ENCODE data around the gene NEK11.

NEK11 gene

DNA sequence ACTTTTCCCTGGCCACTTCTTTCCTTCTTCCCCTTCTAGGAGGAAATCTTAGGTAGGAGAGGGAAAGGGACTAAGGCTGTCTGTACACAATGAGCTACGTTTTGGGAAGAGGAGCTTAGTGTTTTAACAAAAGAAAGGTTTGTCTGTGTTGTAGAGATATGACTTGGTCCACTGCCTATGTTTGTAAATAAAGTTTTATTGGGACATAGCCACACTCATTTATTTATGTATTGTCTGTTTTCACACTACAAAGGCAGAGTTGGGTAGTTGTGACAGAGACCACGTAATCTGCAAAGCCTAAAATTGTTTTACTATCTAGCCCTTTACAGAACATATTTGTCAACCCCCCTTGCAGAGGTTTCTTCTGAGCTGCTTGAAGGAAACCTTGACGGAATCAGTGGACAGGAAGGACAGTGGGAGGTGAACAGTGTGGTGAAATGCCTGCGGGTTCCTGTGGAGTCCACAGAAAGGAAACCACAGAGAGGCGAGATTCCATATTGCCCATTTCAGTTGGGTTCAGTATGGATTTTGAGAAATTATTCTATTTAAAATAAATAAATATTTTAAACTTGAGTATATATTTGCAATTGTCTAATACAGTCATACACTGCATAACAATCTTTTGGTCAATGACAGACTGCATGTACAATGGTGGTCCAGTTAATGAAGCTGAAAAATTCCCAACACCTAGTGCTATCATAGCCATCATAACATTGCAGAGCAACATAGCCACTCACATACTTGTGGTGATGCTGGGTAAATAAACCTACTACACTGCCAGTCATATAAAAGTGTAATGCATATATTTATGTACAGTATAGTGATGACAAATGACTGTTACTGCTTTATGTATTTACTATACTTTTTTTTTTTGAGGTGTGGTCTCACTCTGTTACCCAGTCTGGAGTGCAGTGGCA is 197.0 kb downstream of the NEK11 start:
- no peak for DNase-seq (ENCODE audit: low read depth)
- TF ChIP-seq CTCF (conservative IDR thresholded peaks at IDR 0.05; ENCODE audit: control insufficient read depth, insufficient read depth, low read depth, low read length): no peak
- H3K4me3 ChIP-seq (ENCODE audit: control insufficient read depth, low read depth, low read length): no peak overlapping the region

- no peak overlapping the region for H3K4me3 ChIP-seq (ENCODE audit: control insufficient read depth, low read depth, low read length)
- DNase-seq (ENCODE audit: low read depth): peak; percentile 61
- TF ChIP-seq CTCF (conservative IDR thresholded peaks at IDR 0.05; ENCODE audit: control insufficient read depth, insufficient read depth, low read depth, low read length): no peak
Observed at GRCh38 chr3:131224886-131225550, 198.3 kb downstream of the NEK11 start.

- H3K4me3 ChIP-seq (ENCODE audit: control insufficient read depth, low read depth, low read length): no peak overlapping the region
- no peak for DNase-seq (ENCODE audit: low read depth)
- TF ChIP-seq CTCF (conservative IDR thresholded peaks at IDR 0.05; ENCODE audit: control insufficient read depth, insufficient read depth, low read depth, low read length): no peak
Observed at GRCh38 chr3:131228522-131228921, 201.8 kb downstream of the NEK11 start.

DNA sequence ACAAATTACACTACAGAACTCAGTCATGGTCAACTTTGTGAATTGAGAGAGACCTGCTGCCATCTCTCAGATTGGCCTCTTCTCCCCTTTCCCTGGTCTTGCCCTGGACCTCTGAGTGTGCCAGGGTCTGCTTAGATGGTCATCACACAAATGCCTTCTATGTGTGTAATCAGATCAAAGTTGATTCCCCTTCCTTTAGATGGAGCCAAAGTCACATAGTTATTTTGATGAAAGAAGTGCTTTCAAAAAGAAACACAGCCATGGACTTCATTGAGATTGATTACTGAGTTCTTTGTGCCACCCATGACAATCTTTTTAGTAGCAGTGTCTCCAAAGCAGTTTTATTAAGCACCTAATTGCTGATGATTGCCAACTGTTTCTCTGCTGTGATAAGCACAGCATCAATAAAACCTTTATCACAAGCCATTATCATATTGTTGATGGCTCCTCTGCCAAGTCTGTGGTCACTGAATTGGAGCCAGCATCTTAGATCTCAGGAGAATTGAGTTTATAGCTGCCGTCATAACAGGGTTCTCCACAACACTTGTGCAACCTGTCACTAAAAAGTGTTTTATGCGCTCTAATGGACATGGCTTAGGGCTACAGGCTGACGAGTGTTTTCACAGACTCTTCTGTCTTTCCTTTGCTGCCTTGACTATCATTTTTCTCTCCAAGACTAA is 205.2 kb downstream of the NEK11 start:
- peak; percentile 46 for DNase-seq (ENCODE audit: low read depth)
- H3K4me3 ChIP-seq (ENCODE audit: control insufficient read depth, low read depth, low read length): no peak overlapping the region
- peak; percentile 4 for TF ChIP-seq CTCF (conservative IDR thresholded peaks at IDR 0.05; ENCODE audit: control insufficient read depth, insufficient read depth, low read depth, low read length)

DNA sequence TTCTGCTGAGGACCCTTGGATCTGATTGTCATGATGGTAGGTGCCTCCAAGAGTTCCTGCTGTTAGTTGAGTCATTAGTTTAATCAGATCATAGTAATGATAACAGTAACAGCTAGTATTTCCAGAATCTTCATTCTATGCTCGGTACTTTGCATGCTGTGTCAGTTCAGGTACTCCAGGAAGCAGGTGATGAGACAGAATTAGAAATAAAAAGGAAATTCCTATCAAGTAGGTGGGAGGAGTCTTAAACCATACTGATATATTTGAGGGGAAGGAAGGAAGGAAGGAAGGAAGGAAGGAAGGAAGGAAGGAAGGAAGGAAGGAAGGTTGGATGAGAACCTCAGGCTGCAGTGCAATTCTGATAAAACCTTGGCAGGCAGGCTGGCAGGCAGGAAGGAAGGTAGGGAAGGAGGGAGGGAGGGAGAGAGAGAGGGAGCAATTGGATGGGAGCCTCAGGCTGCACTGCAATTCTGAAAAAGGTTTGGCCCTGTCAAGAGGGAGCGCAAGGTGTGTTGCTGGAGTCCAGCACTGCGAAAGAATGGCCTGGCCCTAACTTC is 206.1 kb downstream of the NEK11 start:
- no peak overlapping the region for H3K4me3 ChIP-seq (ENCODE audit: control insufficient read depth, low read depth, low read length)
- no peak for DNase-seq (ENCODE audit: low read depth)
- no peak for TF ChIP-seq CTCF (conservative IDR thresholded peaks at IDR 0.05; ENCODE audit: control insufficient read depth, insufficient read depth, low read depth, low read length)

- DNase-seq (ENCODE audit: low read depth): no peak
- no peak overlapping the region for H3K4me3 ChIP-seq (ENCODE audit: control insufficient read depth, low read depth, low read length)
- no peak for TF ChIP-seq CTCF (conservative IDR thresholded peaks at IDR 0.05; ENCODE audit: control insufficient read depth, insufficient read depth, low read depth, low read length)
Observed at GRCh38 chr3:131233900-131234668, 207.4 kb downstream of the NEK11 start.

Measured in fibroblast of mammary gland (primary cell).